Measurements from ENCODE around the gene DLEC1.

Gene DLEC1, protein sequence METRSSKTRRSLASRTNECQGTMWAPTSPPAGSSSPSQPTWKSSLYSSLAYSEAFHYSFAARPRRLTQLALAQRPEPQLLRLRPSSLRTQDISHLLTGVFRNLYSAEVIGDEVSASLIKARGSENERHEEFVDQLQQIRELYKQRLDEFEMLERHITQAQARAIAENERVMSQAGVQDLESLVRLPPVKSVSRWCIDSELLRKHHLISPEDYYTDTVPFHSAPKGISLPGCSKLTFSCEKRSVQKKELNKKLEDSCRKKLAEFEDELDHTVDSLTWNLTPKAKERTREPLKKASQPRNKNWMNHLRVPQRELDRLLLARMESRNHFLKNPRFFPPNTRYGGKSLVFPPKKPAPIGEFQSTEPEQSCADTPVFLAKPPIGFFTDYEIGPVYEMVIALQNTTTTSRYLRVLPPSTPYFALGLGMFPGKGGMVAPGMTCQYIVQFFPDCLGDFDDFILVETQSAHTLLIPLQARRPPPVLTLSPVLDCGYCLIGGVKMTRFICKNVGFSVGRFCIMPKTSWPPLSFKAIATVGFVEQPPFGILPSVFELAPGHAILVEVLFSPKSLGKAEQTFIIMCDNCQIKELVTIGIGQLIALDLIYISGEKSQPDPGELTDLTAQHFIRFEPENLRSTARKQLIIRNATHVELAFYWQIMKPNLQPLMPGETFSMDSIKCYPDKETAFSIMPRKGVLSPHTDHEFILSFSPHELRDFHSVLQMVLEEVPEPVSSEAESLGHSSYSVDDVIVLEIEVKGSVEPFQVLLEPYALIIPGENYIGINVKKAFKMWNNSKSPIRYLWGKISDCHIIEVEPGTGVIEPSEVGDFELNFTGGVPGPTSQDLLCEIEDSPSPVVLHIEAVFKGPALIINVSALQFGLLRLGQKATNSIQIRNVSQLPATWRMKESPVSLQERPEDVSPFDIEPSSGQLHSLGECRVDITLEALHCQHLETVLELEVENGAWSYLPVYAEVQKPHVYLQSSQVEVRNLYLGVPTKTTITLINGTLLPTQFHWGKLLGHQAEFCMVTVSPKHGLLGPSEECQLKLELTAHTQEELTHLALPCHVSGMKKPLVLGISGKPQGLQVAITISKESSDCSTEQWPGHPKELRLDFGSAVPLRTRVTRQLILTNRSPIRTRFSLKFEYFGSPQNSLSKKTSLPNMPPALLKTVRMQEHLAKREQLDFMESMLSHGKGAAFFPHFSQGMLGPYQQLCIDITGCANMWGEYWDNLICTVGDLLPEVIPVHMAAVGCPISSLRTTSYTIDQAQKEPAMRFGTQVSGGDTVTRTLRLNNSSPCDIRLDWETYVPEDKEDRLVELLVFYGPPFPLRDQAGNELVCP (N-terminal part only)

GRCh38 chr3:38039101-38039898, at the start of gene DLEC1:
Gene DLEC1, plus strand, starts transcription at chr3:38039208. Its CDS starts 18 bp downstream, at chr3:38039226.
- DNase-seq (ENCODE audit: low read depth in 3 of 3) = peak; percentile 45 to 75 (median 56)

DNA sequence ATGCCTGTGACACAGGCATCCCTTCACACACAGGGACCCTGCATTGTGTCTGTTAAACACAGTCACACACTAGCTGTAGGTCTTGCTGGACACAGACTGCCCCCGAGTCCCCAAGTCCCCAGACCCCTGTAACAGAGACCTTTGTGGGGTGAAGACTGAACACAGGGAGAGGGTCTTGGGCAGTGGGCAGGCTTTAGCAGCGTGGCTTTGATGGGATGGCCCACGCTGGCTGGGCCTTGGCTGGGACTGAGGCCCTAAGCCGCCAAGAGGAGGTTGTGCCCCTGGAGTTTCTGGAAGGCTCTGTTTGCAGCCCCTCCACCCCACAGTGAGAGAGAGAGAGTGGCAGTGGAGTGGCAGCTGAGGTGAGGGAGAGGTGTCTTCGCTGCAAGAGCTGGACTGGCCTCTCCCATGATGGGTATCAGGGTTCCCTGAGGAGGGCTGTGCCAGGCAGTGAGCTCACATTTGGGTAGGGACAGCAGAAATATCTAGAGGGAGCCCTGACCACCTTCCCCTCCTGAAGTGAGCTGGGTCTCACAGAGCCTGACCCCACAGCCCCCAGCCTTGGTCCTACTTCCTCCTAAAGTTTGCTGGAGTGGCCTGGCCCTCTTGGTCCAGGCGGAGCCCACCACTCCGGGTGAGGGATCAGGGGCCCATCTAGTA, 49.1 kb upstream of the DLEC1 start:
- DNase-seq (ENCODE audit: low read depth in 3 of 3) = no peak

DNA sequence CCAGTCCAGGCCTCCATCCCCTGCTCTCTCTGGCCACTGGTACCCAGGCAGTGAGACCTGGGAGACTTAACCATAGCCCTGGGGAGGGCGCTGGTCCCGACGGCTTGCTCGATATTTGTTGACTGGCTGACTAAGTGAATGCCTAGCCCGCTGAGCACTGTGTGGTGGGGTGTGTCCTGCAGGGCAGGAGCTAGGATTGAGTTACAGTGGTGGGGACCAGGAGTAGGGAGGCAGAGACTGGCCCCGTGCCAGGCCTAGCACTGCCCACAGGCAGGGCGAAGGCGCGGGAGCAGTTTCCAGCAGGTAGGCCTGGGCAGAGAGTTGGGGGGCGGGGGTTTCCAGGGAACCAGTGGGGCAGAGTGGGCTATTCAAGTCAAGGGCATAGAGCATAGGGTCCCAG, 48.5 kb upstream of the DLEC1 start, which contains the start of gene VILL:
Gene VILL (plus strand): TSS at position 260 of the 400 bp plus-strand sequence. CDS start 2,887 bp downstream, outside the sequence.
- DNase-seq (ENCODE audit: low read depth in 3 of 3) = no peak

DNA sequence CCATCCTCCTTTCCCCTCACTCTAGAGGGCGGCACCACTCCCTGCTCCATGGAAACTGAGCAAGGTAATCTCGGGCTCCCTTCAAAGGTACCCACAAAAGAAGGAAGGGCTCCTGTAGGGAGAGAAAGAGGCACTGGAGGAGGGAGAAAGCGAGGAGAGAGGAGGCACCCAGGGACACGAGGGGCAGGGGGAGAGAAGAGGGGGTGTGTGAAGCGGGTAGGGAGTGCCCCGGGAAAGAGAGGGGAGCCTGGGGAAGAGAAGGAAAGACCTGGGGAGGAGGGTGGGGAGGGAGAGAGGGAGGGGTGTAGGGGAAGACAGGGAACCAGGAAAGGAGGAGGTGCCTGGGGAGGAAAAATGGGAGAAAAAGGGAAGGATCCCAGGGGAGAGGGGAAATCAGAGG, 47.9 kb upstream of the DLEC1 start:
- no peak for DNase-seq (ENCODE audit: low read depth in 3 of 3)

GRCh38 chr3:37991823-37992222, 47.2 kb upstream of the DLEC1 start:
- no peak for DNase-seq (ENCODE audit: low read depth in 3 of 3)

DNA sequence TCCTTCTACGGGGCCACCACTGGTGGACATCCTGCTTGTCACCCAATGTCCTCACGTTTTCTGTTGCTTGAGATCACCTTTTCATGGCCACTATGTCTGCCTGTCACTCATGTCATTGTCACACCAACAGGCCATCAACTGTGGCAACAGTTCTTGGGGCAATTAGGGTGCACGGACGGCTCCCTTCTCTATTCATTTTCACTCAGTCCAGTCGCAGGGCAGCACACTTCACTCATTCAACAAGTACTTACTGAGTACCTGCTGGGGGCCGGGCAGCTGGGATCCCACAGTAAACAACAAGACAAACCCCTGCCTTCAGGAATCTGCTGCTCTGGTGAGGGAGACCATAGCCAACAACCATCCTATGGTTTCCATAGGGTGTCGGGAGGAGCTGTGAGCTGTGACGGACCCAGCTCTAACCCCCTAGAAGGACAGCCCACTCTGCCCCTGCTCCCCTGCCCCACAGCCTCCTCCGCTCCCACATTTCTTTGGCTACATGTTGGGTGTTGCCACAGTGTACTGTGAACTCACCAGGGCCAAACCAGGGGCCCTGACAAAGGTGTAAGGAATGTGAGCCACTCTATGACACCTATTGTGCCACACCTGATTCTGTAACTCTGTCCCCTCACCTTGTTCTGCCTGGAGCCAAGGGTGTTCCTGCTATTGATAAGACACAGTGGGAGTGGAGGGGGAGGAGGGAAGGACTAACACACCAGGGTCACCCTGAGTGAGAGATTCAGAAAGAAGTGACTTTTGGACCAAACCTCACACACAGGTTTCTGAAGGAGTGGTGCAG, 46.5 kb upstream of the DLEC1 start:
- DNase-seq (ENCODE audit: low read depth in 3 of 3) = no peak

DNA sequence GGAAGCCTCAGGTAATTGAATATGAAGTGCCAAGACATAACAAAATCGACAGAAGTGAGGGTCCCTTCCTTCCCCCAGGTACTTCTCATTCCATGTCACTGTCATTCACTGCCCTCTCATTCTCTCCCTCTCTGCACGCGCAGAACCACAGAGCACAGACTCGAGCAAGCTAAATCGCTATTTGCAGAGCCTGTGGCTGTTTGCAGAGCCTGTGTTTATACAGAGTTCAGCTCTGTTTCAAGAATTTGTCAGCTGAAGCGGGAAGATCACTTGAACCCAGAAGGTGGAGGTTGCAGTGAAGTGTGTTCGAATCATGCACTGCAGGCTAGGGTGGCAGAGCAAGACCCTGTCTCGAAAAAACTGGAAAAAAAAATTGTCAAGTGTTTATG, 45.9 kb upstream of the DLEC1 start:
- no peak for DNase-seq (ENCODE audit: low read depth in 3 of 3)

GRCh38 chr3:37993460-37993819, 45.6 kb upstream of the DLEC1 start:
- DNase-seq (ENCODE audit: low read depth in 3 of 3) = no peak

DNA sequence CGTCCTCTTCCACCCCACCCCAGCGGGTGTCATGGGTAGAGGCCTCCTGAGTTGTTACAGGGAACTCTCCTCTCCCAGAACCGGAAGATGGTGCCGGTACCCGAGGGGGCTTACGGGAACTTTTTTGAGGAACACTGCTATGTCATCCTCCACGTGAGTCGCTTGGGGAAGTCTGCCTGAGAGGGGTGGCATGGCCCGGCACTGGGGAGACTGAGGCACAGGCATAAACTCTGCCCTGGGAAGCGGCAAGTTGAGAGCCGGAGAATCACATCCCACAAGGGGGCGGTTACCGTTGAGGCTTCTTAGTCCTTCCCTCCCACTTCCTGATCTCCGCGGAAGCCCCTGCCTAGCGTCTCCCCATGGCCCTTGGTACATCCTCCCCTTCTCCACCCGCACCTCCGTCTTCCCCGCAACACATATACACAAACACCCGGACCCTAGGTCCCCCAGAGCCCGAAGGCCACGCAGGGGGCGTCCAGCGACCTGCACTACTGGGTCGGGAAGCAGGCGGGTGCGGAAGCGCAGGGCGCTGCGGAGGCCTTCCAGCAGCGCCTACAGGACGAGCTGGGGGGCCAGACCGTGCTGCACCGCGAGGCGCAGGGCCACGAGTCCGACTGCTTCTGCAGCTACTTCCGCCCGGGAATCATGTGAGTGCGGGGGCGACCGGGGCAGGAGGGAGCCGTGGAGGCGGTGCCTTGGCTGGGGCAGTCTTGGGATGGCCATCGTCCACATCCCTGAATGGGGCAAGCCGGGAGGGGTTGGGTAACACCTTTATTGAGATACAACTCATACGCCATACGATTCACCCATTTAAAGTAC, 45.0 kb upstream of the DLEC1 start:
- DNase-seq (ENCODE audit: low read depth in 3 of 3) = peak; percentile 54 to 78 (median 57)

GRCh38 chr3:37994639-37994972, 44.4 kb upstream of the DLEC1 start:
- DNase-seq (ENCODE audit: low read depth in 3 of 3) = no peak

DNA sequence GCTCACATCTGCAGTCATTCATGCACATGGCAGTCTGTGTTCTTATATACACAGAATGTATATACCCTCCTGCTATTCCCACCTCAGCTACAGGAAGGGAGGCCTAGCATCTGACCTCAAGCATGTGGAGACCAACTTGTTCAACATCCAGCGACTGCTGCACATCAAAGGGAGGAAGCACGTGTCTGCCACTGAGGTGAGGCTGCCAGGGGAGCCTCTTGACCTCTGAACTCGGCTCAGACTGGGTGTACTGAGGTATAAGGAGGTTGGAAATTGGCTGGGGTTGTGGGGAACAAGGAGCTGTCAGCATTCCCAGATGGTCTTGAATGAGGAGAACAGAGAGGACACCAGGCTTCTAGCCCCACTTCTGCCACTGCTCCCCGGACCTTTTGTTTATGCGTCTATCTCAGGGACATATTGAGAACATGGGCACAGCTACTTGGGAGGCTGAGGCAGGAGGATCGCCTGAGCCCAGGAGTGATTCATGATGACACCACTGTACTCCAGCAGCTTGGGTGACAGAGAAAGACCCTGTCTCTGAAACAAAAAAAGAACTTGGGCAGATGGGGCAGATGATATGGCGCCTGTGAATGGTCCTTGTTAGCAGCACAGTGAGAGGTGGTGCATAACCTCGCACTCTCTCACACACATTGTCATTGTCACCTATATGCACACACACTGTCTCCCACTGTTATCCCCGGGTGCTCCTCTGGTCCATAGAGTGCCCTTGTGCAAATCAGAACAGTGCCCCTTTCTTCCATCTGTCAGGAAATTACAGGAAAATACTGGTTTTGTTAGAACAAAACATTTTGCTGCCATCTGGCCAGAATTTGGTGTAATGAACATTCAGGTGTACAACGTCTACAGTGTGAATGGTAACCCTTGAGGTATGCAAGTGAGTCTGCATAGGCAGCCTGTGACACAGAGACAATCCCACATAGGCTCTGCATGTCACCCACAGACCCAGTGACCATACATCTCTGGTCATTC, 43.1 kb upstream of the DLEC1 start:
- DNase-seq (ENCODE audit: low read depth in 3 of 3) = no peak

DNA sequence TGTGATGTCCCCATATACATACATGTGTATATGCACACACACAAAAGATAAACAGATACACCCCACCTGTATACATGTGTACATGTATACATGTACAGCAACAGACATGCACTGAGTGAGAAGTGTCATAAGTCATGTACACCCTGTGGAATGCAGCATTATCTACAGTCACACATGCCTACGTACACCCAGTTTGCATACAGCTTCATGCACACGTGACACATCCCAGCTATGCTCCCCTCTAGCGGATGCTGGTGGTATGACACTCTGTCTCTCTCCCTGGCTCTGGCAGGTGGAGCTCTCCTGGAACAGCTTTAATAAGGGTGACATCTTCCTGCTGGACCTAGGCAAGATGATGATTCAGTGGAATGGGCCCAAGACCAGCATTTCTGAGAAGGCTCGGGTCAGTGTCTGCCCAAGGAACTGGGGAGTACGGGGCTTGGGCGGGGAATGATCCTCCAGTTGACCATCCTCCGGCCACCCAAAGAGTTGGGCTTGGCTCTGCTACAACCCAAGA, 42.2 kb upstream of the DLEC1 start:
- DNase-seq (ENCODE audit: low read depth in 3 of 3) = peak; percentile 68 to 85 (median 74)

- no peak for DNase-seq (ENCODE audit: low read depth in 3 of 3)
Observed at GRCh38 chr3:37997342-37997741, 41.7 kb upstream of the DLEC1 start.

DNA sequence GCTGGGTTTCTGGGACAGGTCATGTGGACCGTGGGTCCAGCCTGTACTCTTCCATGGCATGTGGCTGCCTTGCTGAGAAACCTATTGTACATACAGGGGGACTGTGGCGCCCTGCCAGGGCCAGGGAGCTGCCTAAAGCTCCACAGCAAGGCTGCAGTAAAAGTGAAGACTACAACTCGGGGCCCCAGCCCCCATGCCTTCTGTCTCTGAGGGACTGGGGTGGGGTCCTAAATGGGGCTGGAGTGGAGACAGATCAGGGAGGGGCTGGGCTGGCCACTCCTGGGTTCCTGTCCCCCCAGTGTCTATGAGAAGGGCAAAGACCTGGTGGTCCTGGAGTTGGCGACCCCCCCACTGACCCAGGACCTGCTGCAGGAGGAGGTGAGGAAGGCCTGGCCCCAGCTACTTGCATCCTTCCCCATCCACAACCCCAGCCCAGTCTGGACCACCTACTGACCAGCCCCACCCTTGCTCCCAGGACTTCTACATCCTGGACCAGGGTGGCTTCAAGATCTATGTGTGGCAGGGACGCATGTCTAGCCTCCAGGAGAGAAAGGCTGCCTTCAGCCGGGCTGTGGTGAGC, 41.1 kb upstream of the DLEC1 start:
- DNase-seq (ENCODE audit: low read depth in 3 of 3) = no peak

DNA sequence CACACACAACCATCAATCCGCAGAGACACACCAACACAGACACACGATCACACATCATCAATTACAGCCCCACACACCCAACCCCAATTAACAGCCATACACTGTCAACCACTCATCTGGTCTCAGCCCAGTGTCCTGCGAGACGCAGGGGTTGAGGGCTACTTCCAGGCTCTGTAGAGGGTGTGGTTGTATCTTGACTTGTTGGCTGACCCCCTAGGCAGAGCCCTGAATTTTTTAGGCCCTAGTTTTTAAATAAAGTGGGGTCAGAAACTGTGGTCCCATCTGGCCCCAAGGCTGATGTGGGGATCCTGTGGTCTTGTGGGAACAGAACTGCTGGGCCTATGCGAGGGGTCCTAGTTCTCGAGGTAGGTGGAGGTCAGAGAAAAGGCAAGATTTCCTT, 39.2 kb upstream of the DLEC1 start:
- no peak for DNase-seq (ENCODE audit: low read depth in 3 of 3)

- DNase-seq (ENCODE audit: low read depth in 3 of 3) = no peak
Observed at GRCh38 chr3:38000242-38000916, 38.6 kb upstream of the DLEC1 start.
